LNCaP clone FGC (cell line): ENCODE measurements around the gene MARCHF7.
A peak's percentile ranks its signal among the peaks of the same experiment; 100 is the strongest.
"Not testable (repeated sequence)": the region's sequence is repeated elsewhere in the genome, so short reads cannot be mapped to it uniquely, and the experiment has no call there.

Source experiments
- DNase-seq: peaks from one replicate; pipeline ENCODE4 v3.0.0-alpha.2; 2011; ENCODE audit warnings: low read depth
- H3K4me3 ChIP-seq: 2 replicates; pipeline ENCODE4 v1.5.1; 2011; ENCODE audit warnings: mild to moderate bottlenecking, low read depth, low read length, control low read depth
- CTCF ChIP-seq: IDR thresholded peaks from 2 replicates; pipeline ENCODE4 v1.5.1; 2012; ENCODE audit warnings: mild to moderate bottlenecking; ENCODE audit not compliant: control insufficient read depth, insufficient read depth; ENCODE audit errors: extremely low read depth

MARCHF7 gene

GRCh38 chr2:159711562-159712142 is 654 bp upstream of the MARCHF7 start:
- DNase-seq: peak; percentile 41
- H3K4me3 ChIP-seq: peak overlapping the region; percentile 97
- no peak for TF ChIP-seq CTCF

- TF ChIP-seq CTCF: no peak
- H3K4me3 ChIP-seq: peak overlapping the region; percentile 97
- no peak for DNase-seq
These were observed 669 bp downstream of the MARCHF7 start for GRCh38 chr2:159712929-159713420.

- DNase-seq: peak; percentile 18
- no peak for TF ChIP-seq CTCF
- peak overlapping the region; percentile 97 for H3K4me3 ChIP-seq
These were observed 1.4 kb downstream of the MARCHF7 start for GRCh38 chr2:159713631-159714246.

- peak overlapping the region; percentile 97 for H3K4me3 ChIP-seq
- DNase-seq: no peak
- TF ChIP-seq CTCF: no peak
These were observed 2.1 kb downstream of the MARCHF7 start for GRCh38 chr2:159714247-159714930.

- DNase-seq: peak; percentile 47
- peak overlapping the region; percentile 22; the same call in 1 of the 2 replicates for H3K4me3 ChIP-seq
- no peak for TF ChIP-seq CTCF
These were observed 3.1 kb downstream of the MARCHF7 start for GRCh38 chr2:159715451-159715850.

- not testable (repeated sequence) for DNase-seq, H3K4me3 ChIP-seq
These were observed 4.1 kb downstream of the MARCHF7 start for GRCh38 chr2:159716409-159716808.

- DNase-seq: no peak
- no peak overlapping the region for H3K4me3 ChIP-seq
- TF ChIP-seq CTCF: no peak
These were observed 4.6 kb downstream of the MARCHF7 start for GRCh38 chr2:159716857-159717256.
